HTR-8/SVneo (cell line): Measurements from ENCODE around the gene KIF9.
"Not testable (repeated sequence)": the region's sequence is repeated elsewhere in the genome, so short reads cannot be mapped to it uniquely, and the experiment has no call there.

Experiments used
- DNase-seq: peaks from one replicate; pipeline ENCODE4 v3.0.0; 2011; ENCODE audit warnings: low spot score, mixed read lengths; ENCODE audit not compliant: insufficient read length
- FAIRE-seq: peaks from 2 replicates; lab custom pipeline; 2011; peaks lifted over from hg19 to GRCh38; lab: Jason Lieb, UNC

KIF9 gene

DNA sequence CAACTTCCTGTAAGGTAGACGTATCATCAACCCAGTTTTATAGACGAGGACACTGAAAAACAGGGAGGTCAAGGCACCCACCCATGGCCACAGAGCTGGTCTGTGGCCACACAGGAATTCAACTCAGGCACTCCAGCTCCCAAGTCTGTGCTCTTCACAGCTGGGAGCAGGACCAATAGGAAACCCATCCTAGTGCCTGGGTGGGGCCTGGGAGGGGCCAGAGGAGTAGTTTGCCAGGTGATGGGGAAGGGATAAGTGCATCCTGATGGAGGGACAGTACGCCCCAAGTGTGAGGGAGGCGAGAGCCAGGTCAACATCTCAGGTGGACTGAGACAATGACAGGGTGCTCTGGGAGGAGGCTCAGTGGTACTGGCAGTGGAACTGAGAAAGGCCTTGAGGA lies 22.0 kb downstream of the KIF9 start:
- no peak for FAIRE-seq
- no peak for DNase-seq

DNA sequence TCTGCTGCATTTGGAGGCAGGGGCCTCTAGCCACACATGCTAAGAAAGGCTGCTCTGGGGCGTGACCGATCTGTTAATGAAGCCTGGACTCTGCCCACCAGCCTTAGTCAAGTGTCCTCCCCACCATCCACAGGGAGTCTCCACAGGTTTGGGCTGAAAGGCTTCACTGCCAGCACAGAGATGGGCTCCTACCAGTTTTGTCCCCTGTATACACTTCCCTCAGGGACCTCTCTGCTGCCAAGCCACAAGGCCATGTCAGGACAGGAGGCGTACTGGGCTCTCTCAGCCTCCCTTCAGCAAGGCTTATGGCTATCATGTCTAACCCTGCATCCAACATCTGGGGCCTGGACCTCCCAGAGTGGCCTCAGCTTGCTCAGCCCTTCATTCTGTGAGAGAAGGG lies 23.5 kb downstream of the KIF9 start:
- FAIRE-seq: no peak
- no peak for DNase-seq

DNA sequence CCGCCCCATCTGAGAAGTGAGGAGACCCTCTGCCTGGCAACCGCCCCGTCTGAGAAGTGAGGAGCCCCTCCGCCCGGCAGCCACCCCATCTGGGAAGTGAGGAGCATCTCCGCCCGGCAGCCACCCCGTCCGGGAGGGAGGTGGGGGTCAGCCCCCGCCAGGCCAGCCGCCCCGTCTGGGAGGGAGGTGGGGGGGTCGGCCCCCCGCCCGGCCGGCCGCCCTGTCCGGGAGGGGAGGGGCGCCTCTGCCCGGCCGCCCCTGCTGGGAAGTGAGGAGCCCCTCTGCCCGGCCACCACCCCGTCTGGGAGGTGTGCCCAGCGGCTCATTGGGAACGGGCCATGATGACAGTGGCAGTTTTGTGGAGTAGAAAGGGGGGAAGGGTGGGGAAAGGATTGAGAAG lies 26.3 kb downstream of the KIF9 start:
- not testable (repeated sequence) for DNase-seq, FAIRE-seq

DNA sequence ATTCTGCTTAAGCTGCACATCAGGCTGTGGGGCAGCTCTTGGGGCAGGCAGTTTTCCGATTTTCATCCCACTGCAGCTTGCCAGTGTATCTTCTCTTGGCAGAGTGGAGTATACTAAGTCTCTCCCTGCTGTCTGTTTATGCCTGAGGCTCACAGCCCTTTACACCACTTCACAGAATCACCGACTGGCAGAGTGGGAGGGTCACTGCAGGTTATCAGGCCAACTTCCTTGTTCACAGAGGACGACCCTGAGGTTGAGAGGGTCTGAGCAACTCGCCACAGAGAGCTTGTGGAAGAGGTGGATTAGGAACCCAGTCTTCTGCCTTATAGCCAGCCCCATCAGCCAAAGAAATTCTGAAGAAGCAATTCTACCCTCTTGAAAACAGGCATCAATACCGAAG lies 30.9 kb downstream of the KIF9 start:
- FAIRE-seq: no peak

DNA sequence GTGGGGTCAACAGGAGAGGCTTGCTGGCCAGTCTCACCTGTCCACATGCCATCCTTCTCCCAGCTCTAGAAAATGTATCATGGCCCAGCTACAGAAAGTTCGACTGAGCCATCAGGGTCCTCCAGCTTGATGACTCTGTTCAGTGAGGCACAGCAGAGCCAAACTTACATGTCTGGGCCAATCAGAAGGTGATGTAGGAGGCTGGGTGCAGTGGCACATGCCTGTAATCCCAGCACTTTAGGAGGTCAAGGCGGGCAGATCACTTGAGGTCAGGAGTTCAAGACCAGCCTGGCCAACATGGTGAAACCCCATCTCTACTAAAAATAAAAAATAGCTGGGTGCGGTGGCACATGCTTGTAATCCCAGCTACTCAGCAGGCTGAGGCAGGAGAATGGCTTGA lies 31.5 kb downstream of the KIF9 start:
- DNase-seq, FAIRE-seq: not testable (repeated sequence)

More for the DNA sequence above, 30.9 kb downstream of the KIF9 start:
- no peak for DNase-seq

DNA sequence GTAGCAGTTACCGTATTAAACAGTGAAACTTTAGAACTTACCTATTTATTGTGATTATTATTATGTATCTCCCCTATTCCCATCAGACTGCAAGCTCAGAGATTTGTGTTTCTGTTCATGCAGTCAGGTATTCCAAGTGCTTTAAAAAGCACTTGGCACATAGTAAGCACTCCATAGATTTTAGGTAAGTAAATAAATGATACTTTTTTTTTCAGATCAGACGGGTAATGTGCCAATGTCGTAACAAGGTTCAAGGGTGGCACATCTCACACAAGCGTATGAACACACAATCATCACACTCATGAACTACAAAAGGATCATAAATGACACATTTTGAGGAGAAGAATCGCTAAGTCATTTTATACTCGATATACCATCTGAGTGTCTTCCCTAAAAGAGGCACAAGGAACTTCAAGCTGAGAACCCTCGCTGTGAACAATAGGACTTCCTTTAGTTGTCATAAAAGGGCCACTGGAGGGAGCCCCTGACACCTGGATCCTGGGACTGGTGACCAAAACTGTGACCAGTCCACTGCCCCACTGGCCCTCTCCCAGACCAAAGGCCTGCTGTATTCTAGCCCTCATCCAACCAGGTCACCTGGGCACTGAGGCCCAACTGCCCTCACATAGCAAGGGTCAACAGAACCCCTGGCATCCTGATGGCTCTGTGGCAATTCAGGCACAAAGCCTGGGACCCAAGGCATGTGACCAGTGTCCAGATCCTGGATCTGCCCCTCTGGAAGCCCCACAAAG lies 32.1 kb downstream of the KIF9 start:
- DNase-seq: peak; percentile 45
- no peak for FAIRE-seq

DNA sequence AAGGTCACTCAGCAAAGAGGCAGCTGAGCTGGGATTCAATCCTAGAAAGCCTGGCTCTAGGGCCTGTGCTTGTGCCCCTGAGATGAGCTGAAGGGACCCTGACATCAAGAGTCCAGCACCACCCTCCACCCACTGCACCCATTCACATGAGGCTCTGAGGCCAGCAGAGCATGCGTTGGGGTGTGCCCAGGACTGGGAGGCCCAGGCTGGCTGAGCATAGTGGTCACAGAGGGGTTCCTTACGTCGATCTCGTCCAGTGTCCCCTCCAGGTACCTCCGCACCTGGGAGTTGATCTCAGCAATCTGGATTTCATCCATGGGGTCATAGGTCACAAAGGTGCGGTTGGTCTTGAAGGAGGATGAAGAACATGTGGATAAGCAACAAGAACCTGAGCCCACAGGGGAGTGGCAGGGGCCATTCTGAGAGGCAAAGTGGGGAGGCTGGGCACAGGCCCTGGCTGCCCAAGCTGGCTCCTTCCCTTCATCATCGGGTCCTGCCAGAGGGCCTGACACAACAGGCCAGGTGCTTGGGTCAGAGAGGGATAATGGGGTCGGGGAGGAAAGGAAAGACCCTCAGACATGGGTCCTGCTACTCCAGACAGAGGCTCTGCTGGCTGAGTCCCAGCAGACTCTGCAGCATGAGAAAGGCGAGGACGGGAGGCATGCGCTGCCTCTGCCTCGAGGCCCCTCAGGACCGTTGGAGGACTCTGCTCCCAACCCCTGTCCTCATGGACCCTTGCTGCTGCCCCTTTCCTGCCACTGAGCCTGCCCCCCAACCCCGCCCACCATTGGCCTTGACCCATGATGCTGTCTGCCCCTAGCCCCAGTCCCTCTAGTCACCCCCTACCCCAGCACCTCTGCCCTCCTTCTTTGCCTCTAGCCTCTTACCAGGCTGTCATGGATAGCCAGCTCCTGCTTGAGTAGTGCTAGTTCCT lies 35.2 kb downstream of the KIF9 start:
- no peak for FAIRE-seq
- DNase-seq: no peak

DNA sequence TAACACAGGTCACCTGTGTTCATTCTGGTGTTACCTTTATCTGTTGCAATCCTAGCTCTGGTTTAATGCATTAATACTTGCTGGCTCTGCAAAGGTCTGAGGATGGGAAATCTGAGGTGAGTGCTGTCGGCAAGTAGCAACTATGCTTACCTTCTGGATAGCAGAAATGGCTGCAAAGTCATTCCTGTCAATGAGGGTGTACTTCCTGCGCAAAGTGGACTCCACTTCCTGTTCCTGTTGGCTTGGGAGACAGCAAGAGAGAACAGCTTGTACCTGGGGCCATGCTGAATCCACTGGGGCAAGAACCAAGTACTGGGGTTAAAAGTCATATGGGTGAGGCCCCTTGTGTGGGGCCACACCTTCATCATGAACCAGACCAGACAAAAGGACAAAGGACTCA lies 37.3 kb downstream of the KIF9 start:
- FAIRE-seq: no peak
- DNase-seq: no peak

DNA sequence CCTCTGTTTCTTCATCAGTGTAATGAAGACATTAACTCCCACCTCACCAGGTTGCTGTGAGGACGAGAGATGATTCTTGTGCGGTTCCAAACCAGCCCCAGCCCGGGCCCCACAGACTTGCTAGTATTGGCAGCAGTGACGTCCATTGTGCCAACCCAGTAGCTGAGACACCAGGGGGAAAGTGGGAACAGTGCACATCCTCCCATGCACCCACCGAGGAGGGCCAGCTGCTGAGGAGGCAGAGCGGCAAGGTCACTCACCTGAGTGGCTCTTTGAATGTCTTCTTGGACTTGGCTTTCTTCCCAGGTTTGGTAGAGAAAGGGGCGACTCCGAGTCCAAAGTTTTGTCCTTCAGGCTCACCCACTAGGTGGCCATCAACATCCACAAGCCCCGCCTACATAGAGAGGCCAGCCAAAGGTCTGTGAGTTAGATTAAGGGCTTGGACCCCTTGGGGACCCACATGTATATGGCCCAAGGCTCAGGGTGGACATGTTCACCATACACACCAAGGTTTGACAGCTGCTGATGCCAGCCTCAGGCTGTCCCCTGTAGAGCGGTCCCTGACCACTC lies 38.0 kb downstream of the KIF9 start:
- DNase-seq (no peak), FAIRE-seq (no peak)

DNA sequence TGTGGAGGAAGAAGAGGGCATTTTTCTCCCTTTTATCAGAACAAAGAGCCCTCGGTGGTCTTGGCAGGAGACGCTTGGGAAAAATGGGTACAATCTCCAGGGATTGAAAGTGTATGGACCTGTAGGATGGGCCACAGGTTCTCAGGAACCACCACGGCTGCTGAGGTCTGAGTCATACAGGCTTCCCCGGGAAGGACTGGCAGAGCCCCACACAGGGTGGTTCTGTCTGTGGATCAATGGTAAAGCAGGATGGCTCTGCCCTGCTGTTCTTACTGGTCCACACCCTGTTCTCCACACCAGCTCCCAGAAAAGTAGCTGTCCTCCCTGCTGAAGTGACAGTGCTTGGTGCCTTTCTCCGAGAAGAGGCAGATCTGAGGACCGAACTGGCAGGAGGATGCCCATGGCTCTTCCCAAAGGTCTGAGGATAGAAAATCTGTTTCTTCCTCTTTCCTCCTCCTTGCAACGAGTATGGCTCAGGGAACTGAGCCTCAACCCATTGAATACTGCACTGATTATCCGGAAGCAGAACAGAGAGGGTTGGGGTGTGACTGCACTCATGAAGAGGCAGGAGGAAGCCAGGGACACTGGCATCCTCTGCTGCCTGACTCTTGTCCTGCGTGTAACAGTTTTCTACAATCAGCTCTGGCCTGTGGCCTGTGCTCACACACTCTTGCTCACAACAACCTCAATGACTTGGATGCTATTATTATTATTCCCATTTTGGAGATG lies 39.0 kb downstream of the KIF9 start:
- FAIRE-seq: no peak
- DNase-seq: no peak

DNA sequence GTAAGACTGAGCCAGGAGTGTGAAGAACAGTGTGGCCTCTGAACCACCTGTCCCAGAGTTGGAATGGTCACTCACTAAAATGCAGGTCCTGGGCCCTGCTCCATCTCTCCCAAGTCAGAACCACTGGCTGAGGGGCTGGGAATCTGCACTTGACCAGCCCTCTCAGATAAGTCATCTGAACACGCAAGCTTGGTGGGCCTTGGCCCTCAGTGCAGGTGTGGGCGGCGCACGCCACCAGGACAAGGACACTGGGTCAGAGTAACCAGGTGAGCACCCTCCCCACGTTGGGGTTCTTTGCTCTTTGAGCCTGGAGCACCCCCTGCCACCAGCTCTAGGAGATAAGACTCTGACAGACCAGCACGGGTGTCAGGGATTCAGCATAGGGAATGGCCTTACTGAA lies 42.7 kb downstream of the KIF9 start:
- DNase-seq (no peak), FAIRE-seq (no peak)

DNA sequence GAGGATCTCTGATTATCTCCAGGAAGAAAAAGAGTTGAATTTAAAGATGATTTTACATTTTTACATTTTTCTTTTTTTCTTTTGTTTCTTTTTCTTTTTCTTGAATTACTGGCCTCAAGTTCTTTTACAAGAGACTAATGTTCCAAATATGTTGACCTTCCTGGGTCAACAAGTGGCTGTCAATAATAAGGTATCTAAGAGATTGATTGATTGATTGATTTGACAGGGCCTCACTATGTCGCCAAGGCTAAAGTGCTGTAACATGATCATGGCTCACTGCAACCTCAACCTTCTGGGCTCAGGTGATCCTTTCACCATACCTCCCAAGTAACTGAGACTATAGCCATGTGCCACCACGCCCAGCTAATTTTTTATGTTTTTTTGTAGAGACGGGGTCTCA lies 44.6 kb downstream of the KIF9 start:
- no peak for FAIRE-seq
- DNase-seq: no peak

DNA sequence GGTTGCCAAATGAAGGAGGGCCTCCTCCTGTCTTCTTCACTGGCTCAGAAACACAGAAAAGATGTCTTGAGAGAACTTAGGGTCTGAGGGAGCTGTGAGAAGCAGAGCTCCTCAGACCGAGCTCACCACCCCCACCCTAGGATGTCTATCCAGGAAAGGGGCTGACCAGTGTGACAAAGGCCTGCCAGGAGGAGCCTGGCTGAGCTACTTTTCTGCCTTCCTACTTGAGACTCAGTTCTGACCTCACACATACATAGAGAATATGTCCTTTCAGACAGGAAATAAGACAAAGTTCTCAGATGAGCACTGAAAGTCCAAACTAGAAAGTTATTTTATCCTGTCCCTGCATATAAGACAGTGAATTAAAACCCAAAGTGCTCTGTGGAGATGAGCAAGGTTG lies 54.5 kb downstream of the KIF9 start:
- DNase-seq (no peak), FAIRE-seq (no peak)

DNA sequence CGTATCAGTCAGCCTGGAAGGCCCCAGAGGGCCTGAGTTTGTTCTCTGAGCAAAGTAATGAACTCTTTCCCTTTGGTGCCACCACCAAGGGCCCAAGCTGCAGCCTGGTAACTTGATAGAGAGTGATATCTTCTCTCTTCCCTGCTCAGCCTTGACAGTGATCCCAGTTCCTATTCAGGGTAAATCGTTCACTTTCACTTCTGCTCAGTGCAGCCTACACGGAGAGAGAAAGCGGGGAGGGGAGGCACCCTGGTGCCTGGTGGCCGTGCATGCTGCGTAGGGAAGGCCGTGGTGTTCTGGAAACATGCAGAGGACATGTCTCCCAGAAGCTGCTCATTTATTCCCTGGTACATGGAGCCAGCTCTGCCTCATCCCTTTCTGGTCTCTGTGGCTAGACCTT lies 54.9 kb downstream of the KIF9 start:
- FAIRE-seq (no peak), DNase-seq (no peak)

DNA sequence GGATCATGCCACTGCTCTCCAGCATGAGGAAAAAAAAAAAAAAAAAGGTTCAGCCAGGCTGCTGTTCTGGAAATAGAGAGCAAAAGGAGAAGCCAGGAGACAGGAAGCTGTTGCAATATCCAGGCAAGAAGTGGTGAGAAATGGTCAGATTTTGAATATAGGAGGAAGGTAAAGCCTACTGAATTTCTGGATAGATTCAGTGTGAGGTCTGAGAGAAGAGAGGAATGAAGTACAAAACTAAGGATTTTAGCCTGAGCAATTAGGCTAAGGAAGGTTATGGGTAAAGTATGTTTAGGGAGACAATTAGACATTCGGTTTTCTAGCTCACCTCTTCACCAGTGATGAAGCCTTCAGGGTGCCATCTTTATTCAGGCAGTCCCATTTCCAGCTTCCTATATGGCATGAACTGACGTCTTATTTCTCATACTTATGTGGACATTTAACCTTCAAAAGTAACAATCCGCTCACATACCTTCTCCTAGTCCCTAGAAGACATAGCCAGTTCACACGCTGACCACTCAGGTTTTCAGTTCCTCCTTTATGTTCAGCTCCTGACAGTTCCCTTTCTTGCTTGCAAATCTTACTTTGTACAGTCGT lies 57.2 kb downstream of the KIF9 start:
- DNase-seq: no peak

DNA sequence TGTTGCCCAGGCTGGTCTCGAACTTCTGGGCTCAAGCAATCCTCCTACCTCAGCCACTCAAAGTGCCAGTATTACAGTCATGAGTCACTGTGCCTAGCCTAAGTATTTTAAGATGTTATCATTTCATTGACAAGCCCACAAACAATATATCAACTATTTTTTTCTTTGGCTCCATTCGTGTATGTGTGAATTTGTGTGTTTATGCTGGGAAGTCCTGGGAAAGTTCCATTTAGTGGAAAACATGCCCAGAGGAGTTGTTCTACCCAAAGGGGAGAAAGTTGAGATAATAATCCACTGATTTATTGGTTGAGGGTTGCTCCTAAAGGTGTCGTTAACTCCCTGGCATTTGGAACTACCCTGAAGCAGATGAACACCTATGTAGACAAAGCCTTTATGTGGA lies 58.8 kb downstream of the KIF9 start:
- FAIRE-seq (no peak), DNase-seq (no peak)

More for the DNA sequence above, 57.2 kb downstream of the KIF9 start:
- FAIRE-seq: no peak

DNA sequence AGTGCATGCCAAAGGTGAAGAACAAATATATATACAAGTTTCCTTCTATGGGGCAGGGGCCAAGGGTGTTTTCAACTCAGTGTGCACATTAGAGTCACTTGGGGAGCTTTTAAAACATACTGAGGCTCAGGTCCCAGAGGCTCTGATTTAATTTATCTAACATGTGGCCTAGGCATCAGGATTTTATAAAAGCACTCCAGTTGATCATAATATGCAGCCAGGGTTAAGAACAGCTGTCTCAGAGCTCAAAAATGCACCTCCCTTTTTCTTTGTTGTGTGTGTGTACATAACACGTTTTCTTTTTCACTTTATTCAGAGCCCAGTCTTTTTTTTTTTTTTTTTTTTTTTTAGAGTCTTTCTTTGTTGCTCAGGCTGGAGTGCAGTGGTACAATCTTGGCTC lies 60.8 kb downstream of the KIF9 start:
- DNase-seq: no peak
- no peak for FAIRE-seq

DNA sequence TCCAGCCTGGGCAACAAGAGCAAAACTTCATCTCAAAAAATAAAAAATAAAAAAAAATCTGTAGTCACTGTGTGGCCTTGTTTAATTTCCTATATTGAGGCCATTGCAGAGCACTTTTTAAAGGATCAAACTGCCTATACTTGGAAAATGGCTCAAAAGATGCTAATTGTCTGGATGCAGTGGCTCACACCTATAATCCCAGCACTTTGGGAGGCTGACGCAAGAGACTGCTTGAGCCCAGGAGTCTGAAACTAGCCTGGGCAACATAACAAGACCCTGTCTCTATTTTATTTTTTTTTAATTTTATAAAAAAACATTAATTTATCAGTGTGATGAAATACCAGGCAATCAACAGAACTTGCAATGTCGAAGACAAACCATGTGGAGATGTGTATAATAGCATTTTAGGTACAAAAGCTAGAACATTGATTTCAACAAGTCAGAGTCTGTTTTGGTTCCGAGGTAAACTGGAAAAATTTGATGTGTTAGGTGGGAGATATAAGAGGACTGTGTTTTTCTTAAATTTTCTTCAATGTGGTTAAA lies 71.7 kb downstream of the KIF9 start:
- FAIRE-seq (no peak), DNase-seq (no peak)

DNA sequence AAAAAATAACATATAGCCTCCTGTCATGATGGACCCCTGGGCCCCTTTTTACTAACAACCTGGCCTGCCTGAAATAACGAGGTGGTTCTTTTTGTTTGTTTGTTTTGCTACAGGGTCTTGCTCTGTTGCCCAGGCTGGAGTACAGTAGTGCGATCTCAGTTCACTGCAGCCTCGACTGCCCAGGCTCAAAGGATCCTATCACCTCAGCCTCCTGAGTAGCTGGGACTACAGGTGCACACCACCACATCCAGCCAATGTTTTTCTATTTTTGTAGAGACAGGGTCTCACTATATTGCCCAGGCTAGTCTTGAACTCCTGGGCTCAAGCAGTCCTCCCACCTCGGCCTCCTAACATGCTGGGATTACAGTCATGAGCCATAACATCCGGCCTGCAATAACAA lies 76.6 kb downstream of the KIF9 start:
- not testable (repeated sequence) for DNase-seq, FAIRE-seq

DNA sequence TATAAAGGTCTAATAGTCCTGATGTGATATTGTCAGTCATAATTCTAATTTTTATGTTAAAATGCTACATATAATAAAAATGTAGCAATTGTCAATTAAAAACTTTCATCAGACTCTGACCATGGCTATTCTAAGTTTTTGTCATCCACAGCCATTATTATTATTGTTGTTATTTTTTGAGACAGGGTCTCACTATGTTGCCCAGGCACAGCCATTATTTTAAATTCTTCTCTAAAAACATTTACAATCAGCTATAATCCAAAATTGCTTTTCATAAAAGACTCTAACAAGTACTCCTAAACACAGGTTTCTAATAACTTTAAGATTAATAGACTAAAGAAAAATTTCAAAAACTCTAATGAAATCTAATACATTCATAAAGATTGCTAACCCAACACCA lies 77.7 kb downstream of the KIF9 start:
- FAIRE-seq: no peak

More for the DNA sequence above, 77.7 kb downstream of the KIF9 start:
- no peak for DNase-seq
